ENCODE results near the gene CDH9.

Gene CDH9

GRCh38 chr5:26833596-26833995 lies 204.8 kb downstream of the CDH9 start:
- DNase-seq = peak in 1 of 58 donors; percentile 2
